K562 (cell line): Measurements from ENCODE around the gene KLF2. TPM values are rescaled to one million over a fixed set of nuclear protein-coding genes. Genes with fewer than 3 reads are reported as not detected.

Source experiments
- ATAC-seq: fragments of 200-7000 bp; cut with Tn5 transposase; 3 replicates; pipeline ENCODE4 v1.9.1; 2020; ENCODE audit warnings: moderate library complexity
- BruUV-seq: library from RNA; stranded (reverse); fragments of 400-500 nt; replicated peaks from 2 replicates; lab custom pipeline; 2021; lab: Mats Ljungman, UMichigan
- CTCF ChIA-PET: fragments of 300-600 bp; formaldehyde crosslinking; extraction: SDS; loops from one replicate; lab custom pipeline; 2021; ENCODE audit warnings: low intra/inter-chr PET ratio; lab: Yijun Ruan, JAX
- POLR2A ChIA-PET: fragments of 300-600, 350-650 bp; sonication (Branson Sonifier 250); formaldehyde crosslinking; extraction: SDS; loops from one replicate; lab custom pipeline; 2021; ENCODE audit warnings: antibody characterized with exemption, inconsistent platforms; lab: Yijun Ruan, JAX
- DNase-seq, 4 experiments: peaks; one replicate each; pipeline versions ENCODE4 v3.0.0 to v3.0.0-alpha.2; 2011 to 2018; ENCODE audit warnings: low spot score in 3 of 4, mixed read lengths in 3 of 4; ENCODE audit errors: extremely low read depth in 1 of 4
- FAIRE-seq: peaks from 2 replicates; lab custom pipeline; 2011; peaks lifted over from hg19 to GRCh38; lab: Jason Lieb, UNC
- H2AFZ ChIP-seq: 2 replicates; pipeline ENCODE4 v1.6.0; 2011; ENCODE audit warnings: low read depth, low read length, control low read depth, inconsistent platforms
- H3K27ac ChIP-seq: fragments of 200-600 bp; 3 replicates; pipeline ENCODE4 v1.8.0; 2011; ENCODE audit warnings: low read depth, mild to moderate bottlenecking, control low read depth, inconsistent platforms, low read length, moderate library complexity, mixed read lengths; ENCODE audit errors: extremely low read depth
- H3K27me3 ChIP-seq, 2 experiments: fragments of 300-600 bp in 1 of 2; 2 replicates in 1 of 2; 3 replicates in 1 of 2; pipeline versions ENCODE4 v1.6.0 to v1.8.0; 2011; ENCODE audit warnings: inconsistent platforms in 2 of 2, low read length in 2 of 2, mild to moderate bottlenecking in 1 of 2, mixed read lengths in 1 of 2, moderate library complexity in 1 of 2; ENCODE audit not compliant: control insufficient read depth in 2 of 2, insufficient read depth in 2 of 2
- H3K36me3 ChIP-seq: fragments of 300-600 bp; 3 replicates; pipeline ENCODE4 v1.8.0; 2011; ENCODE audit warnings: mild to moderate bottlenecking, low read length, inconsistent platforms; ENCODE audit not compliant: control insufficient read depth, insufficient read depth
- H3K4me1 ChIP-seq, 2 experiments: fragments of 200-600 bp in 1 of 2; replicated peaks in 1 of 2; 2 replicates in 1 of 2; 3 replicates in 1 of 2; pipeline versions ENCODE4 v1.5.1 to v1.8.0; 2011; ENCODE audit warnings: inconsistent platforms in 2 of 2, low read length in 2 of 2, mild to moderate bottlenecking in 1 of 2, mixed read lengths in 1 of 2, moderate library complexity in 1 of 2; ENCODE audit not compliant: control insufficient read depth in 2 of 2, insufficient read depth in 2 of 2
- H3K4me2 ChIP-seq: 2 replicates; pipeline ENCODE4 v1.6.1; 2011; ENCODE audit warnings: low read length, control low read depth, inconsistent platforms, mixed read lengths; ENCODE audit not compliant: insufficient read depth
- H3K4me3 ChIP-seq: fragments of 200-600 bp; sonication (generic), shearing (Covaris generic); 2 replicates; pipeline ENCODE4 v1.5.1; 2016; ENCODE audit warnings: control low read depth, inconsistent platforms
- H3K79me2 ChIP-seq: fragments of 200-600 bp; 3 replicates; pipeline ENCODE4 v1.8.0; 2011; ENCODE audit warnings: low read length, inconsistent platforms; ENCODE audit not compliant: control insufficient read depth, insufficient read depth
- H3K9ac ChIP-seq, 2 experiments: 2 replicates each; pipeline versions ENCODE4 v1.6.0 to v1.6.1; 2011; ENCODE audit warnings: low read depth in 2 of 2, low read length in 2 of 2, control low read depth in 1 of 2, inconsistent platforms in 1 of 2, mild to moderate bottlenecking in 1 of 2, mixed read lengths in 1 of 2; ENCODE audit not compliant: insufficient read depth in 1 of 2
- H3K9me1 ChIP-seq: one replicate; pipeline ENCODE4 v1.6.0; 2011; ENCODE audit warnings: inconsistent platforms, mild to moderate bottlenecking, low read length, moderate library complexity; ENCODE audit not compliant: control insufficient read depth, insufficient read depth
- H3K9me3 ChIP-seq: replicated peaks from 2 replicates; pipeline ENCODE4 v1.5.1; 2011; ENCODE audit warnings: low read depth, low read length, inconsistent platforms; ENCODE audit not compliant: control insufficient read depth, insufficient read depth
- H4K20me1 ChIP-seq: replicated peaks from 2 replicates; pipeline ENCODE4 v1.6.1; 2011; ENCODE audit warnings: low read length, inconsistent platforms, mixed read lengths; ENCODE audit not compliant: control insufficient read depth, insufficient read depth
- FOXK1 ChIP-seq: sonication (generic); formaldehyde crosslinking; IDR thresholded peaks from 2 replicates; pipeline ENCODE4 v1.8.0; 2022; ENCODE audit warnings: missing genetic modification reagents, mild to moderate bottlenecking, borderline replicate concordance
- GABPA ChIP-seq: fragments of 200-800 bp; sonication (Bioruptor generic); conservative IDR thresholded peaks from 2 replicates; pipeline ENCODE4 v1.6.1; 2016; ENCODE audit warnings: low read depth, missing genetic modification characterization, missing compliant biosample characterization
- KLF13 ChIP-seq: fragments of 450-650 bp; IDR thresholded peaks from 2 replicates; pipeline ENCODE4 v1.6.1; 2016; ENCODE audit warnings: missing genetic modification characterization, low read depth, mild to moderate bottlenecking, missing compliant biosample characterization, moderate library complexity, borderline replicate concordance
- RBBP5 ChIP-seq: fragments of 200-600 bp; sonication (generic); IDR thresholded peaks from 2 replicates; pipeline ENCODE4 v1.6.1; 2012; ENCODE audit warnings: borderline replicate concordance, mild to moderate bottlenecking, low read length, control low read depth, inconsistent platforms; ENCODE audit not compliant: insufficient read depth, poor library complexity, severe bottlenecking
- RBM22 ChIP-seq: fragments of 200-400 bp; formaldehyde crosslinking; IDR thresholded peaks from 2 replicates; pipeline ENCODE4 v1.6.1; 2018; ENCODE audit warnings: low read length, low read depth; ENCODE audit not compliant: poor library complexity, severe bottlenecking
- SRSF9 ChIP-seq: fragments of 200-400 bp; formaldehyde crosslinking; IDR thresholded peaks from 2 replicates; pipeline ENCODE4 v1.6.1; 2017; ENCODE audit warnings: low read depth, low read length, borderline replicate concordance
- STAT5B ChIP-seq: fragments of 250-450 bp; sonication (Bioruptor Pico); IDR thresholded peaks from 2 replicates; pipeline ENCODE4 v1.8.0; 2021; ENCODE audit warnings: mild to moderate bottlenecking, inconsistent platforms
- ZBTB1 ChIP-seq: sonication (generic); formaldehyde crosslinking; IDR thresholded peaks from 2 replicates; pipeline ENCODE4 v1.8.1; 2023; ENCODE audit warnings: missing genetic modification reagents, low read depth, mild to moderate bottlenecking, borderline replicate concordance
- ZFX ChIP-seq: sonication (generic); formaldehyde crosslinking; IDR thresholded peaks from 2 replicates; pipeline ENCODE4 v1.8.0; 2022; ENCODE audit warnings: mild to moderate bottlenecking, missing genetic modification reagents, moderate library complexity
- WGBS: fragments of 100-300 bp; shearing (Covaris generic); methylation state at CpG from one replicate; pipeline ENCODE4 v1.1.6; 2016; ENCODE audit warnings: low coverage, mixed read lengths; ENCODE audit not compliant: insufficient coverage; ENCODE audit errors: missing lambda C conversion rate; 5-methylcytosine and 5-hydroxymethylcytosine counted together
- in situ Hi-C: fragments of 300-500 bp; cut with MboI; formaldehyde crosslinking; loops from 4 replicates; pipeline ENCODE4 v1.15.0; 2018; ENCODE audit warnings: inconsistent platforms, mixed read lengths
- intact Hi-C: fragments of 100-400 bp; cut with micrococcal nuclease; formaldehyde crosslinking; loops from 2 replicates; pipeline ENCODE4 v1.14.2; 2022
- polyA plus RNA-seq, 8 experiments: library from polyadenylated mRNA; depleted of rRNA in 4 of 8; stranded (reverse) in 5 of 8; unstranded in 3 of 8; fragments of >200 nt; fragmentation: Nextera tagmentation in 2 of 8; fragmentation: Illumina TruSeq in 1 of 8; extraction: Ambion mirVana in 2 of 8; extraction: Trizol in 1 of 8; gene quantifications; 2 replicates each; pipeline versions ENCODE4 v1.2.1 to v1.2.3, GENCODE V29; 2011 to 2014; ENCODE audit warnings: inconsistent platforms in 1 of 8, missing spikeins in 1 of 8
- total RNA-seq, 7 experiments: library from RNA; depleted of rRNA in 6 of 7; stranded (reverse); fragments of >200 nt in 6 of 7; fragmentation: Illumina TruSeq in 2 of 7; extraction: Trizol in 2 of 7; gene quantifications; 2 replicates each; pipeline versions ENCODE4 v1.2.1 to v1.2.3, GENCODE V29; 2011 to 2021; ENCODE audit warnings: low replicate concordance in 1 of 7

The KLF2 gene
- total and polyA plus RNA-seq, 9 of the 15 experiments (the other 6 are each of a cell fraction or from before 2014, with no cell fraction given): 0.07 to 0.71 TPM; not detected in 7

DNA sequence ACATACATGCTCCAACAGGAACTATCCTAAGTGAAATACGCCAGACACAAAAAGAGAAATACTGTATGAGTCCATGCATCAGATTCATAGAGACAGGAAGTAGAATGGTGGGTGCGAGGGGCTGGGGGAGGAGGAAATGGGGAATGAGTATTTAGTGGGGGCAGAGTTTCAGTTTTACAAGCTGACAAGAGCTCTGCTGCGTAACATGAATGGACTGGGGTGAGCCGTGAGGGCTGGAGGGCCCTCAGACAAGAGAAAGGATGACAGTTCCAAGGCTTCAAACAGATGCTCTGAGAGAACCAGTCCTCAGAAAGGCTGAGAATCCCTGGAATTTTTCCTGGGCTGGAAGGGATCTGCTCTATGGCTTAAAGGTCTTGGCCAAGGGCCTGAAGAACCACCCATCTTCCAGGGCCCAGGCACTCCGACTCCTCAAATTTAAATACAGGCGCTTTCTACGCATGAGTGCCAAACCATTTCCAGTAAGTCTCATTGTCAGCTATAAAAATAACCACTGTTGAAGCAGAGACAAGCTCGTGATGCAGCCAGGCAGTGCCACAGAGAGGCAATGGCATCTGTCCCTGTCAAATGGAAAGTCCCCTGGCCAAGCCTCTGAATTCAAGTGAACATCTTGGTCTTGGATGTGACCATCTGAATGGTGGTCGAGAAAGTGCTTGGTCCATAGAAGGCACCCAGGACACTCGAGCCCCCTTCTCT is 17.5 kb downstream of the KLF2 start:
- WGBS: 41% methylated on average over 9 of the region's 10 CpGs
- in situ Hi-C loops (no loop called here), intact Hi-C loops (no loop called here)
- Histone ChIP-seq H3K27me3 (peaks cover 0 to 12% of the 10 kb centered on the region in 2 experiments; a peak in 1 of 5 replicates), H2AFZ (no peak overlapping the region), H3K4me3 (no peak overlapping the region), H3K4me1 (peaks cover 0 to 10% of the 10 kb centered on the region in 2 experiments; a peak in 1 of 5 replicates), H3K9me3 (no peaks in the 10 kb centered on the region), H3K79me2 (no peaks in the 10 kb centered on the region), H4K20me1 (no peaks in the 10 kb centered on the region), H3K4me2 (no peak overlapping the region), H3K9ac (no peak overlapping the region), H3K27ac (no peak overlapping the region), H3K36me3 (no peaks in the 10 kb centered on the region), H3K9me1 (no peaks in the 10 kb centered on the region)
- ATAC-seq (no peak), FAIRE-seq (no peak), DNase-seq (no peak)
- BruUV-seq: no TSS peak
- ChIA-PET POLR2A (no interaction called here), CTCF (no interaction called here)
- no peak for TF ChIP-seq ZBTB1
- no peak for TF ChIP-seq ZFX
- no peak for TF ChIP-seq STAT5B (CRISPR knock-in tag)
- TF ChIP-seq FOXK1 (CRISPR knock-in tag): no peak
- TF ChIP-seq KLF13 (tag): no peak
- TF ChIP-seq RBM22: no peak
- TF ChIP-seq GABPA: no peak
- no peak for TF ChIP-seq SRSF9
- TF ChIP-seq RBBP5: no peak
